K562 (cell line): ENCODE data around the gene DKC1. TPM values are rescaled to one million over a fixed set of nuclear protein-coding genes. Genes with fewer than 3 reads are reported as not detected.

ENCODE experiments used
- CCNT2 ChIP-seq: IDR thresholded peaks from 2 replicates; pipeline ENCODE4 v1.6.1; 2011; ENCODE audit warnings: borderline replicate concordance, low read depth, mild to moderate bottlenecking, moderate library complexity, mixed read lengths, low read length; ENCODE audit not compliant: insufficient read length; ENCODE audit errors: extremely low read depth
- CEBPB ChIP-seq: fragments of 450-650 bp; IDR thresholded peaks from 2 replicates; pipeline ENCODE4 v1.6.1; 2016; ENCODE audit warnings: missing genetic modification characterization, missing compliant biosample characterization
- DDX20 ChIP-seq: fragments of 450-650 bp; IDR thresholded peaks from 2 replicates; pipeline ENCODE4 v1.6.1; 2016; ENCODE audit warnings: missing genetic modification characterization, low read depth, mild to moderate bottlenecking, missing compliant biosample characterization, moderate library complexity
- PHF8 ChIP-seq: fragments of 200-600 bp; sonication (generic); IDR thresholded peaks from 2 replicates; pipeline ENCODE4 v1.6.1; 2012; ENCODE audit warnings: mixed run types, mild to moderate bottlenecking, inconsistent platforms, low read length, moderate library complexity, borderline replicate concordance
- POLR2G ChIP-seq: fragments of 200-400 bp; formaldehyde crosslinking; IDR thresholded peaks from 2 replicates; pipeline ENCODE4 v1.6.1; 2017; ENCODE audit warnings: low read depth, mild to moderate bottlenecking, antibody characterized with exemption, low read length, moderate library complexity
- RBM25 ChIP-seq: fragments of 200-400 bp; formaldehyde crosslinking; IDR thresholded peaks from 2 replicates; pipeline ENCODE4 v1.6.1; 2018; ENCODE audit warnings: low read length, low read depth, moderate library complexity; ENCODE audit not compliant: severe bottlenecking
- RFX7 ChIP-seq: fragments of 250-450 bp; sonication (Bioruptor Pico); IDR thresholded peaks from 2 replicates; pipeline ENCODE4 v1.5.1; 2021; ENCODE audit warnings: mild to moderate bottlenecking
- XRCC5 ChIP-seq: fragments of 200-400 bp; formaldehyde crosslinking; IDR thresholded peaks from 2 replicates; pipeline ENCODE4 v1.6.1; 2017; ENCODE audit warnings: low read depth, mild to moderate bottlenecking, low read length
- ZNF347 ChIP-seq: fragments of 450-650 bp; formaldehyde crosslinking; IDR thresholded peaks from 2 replicates; pipeline ENCODE4 v1.4.0; 2020; ENCODE audit warnings: low read depth, mild to moderate bottlenecking, moderate library complexity
- polyA plus RNA-seq, 8 experiments: library from polyadenylated mRNA; depleted of rRNA in 4 of 8; stranded (reverse) in 5 of 8; unstranded in 3 of 8; fragments of >200 nt; fragmentation: Nextera tagmentation in 2 of 8; fragmentation: Illumina TruSeq in 1 of 8; extraction: Ambion mirVana in 2 of 8; extraction: Trizol in 1 of 8; gene quantifications; 2 replicates each; pipeline versions ENCODE4 v1.2.1 to v1.2.3, GENCODE V29; 2011 to 2014; ENCODE audit warnings: inconsistent platforms in 1 of 8, missing spikeins in 1 of 8
- total RNA-seq, 7 experiments: library from RNA; depleted of rRNA in 6 of 7; stranded (reverse); fragments of >200 nt in 6 of 7; fragmentation: Illumina TruSeq in 2 of 7; extraction: Trizol in 2 of 7; gene quantifications; 2 replicates each; pipeline versions ENCODE4 v1.2.1 to v1.2.3, GENCODE V29; 2011 to 2021; ENCODE audit warnings: low replicate concordance in 1 of 7
- TF ChIP-seq, protein P1 (sequence below): fragments of 450-650 bp; IDR thresholded peaks from 2 replicates; pipeline ENCODE4 v1.6.1; 2014; ENCODE audit warnings: low read depth, mild to moderate bottlenecking, moderate library complexity, borderline replicate concordance
- TF ChIP-seq, protein P2 (sequence below): fragments of 450-650 bp; IDR thresholded peaks from 2 replicates; pipeline ENCODE4 v1.6.1; 2016; ENCODE audit warnings: low read depth
- TF ChIP-seq, protein P3 (sequence below): fragments of 250-450 bp; sonication (Bioruptor Pico); IDR thresholded peaks from 2 replicates; pipeline ENCODE4 v1.8.0; 2021; ENCODE audit warnings: borderline replicate concordance, mild to moderate bottlenecking, moderate library complexity; ENCODE audit not compliant: poor library complexity, severe bottlenecking
- TF ChIP-seq, protein P4 (sequence below): sonication (generic); formaldehyde crosslinking; IDR thresholded peaks from 2 replicates; pipeline ENCODE4 v1.8.1; 2022; ENCODE audit warnings: missing genetic modification reagents

DKC1 gene
- total and polyA plus RNA-seq, 9 of the 15 experiments (the other 6 are each of a cell fraction or from before 2014, with no cell fraction given): 205 to 313 (median 219) TPM

DNA sequence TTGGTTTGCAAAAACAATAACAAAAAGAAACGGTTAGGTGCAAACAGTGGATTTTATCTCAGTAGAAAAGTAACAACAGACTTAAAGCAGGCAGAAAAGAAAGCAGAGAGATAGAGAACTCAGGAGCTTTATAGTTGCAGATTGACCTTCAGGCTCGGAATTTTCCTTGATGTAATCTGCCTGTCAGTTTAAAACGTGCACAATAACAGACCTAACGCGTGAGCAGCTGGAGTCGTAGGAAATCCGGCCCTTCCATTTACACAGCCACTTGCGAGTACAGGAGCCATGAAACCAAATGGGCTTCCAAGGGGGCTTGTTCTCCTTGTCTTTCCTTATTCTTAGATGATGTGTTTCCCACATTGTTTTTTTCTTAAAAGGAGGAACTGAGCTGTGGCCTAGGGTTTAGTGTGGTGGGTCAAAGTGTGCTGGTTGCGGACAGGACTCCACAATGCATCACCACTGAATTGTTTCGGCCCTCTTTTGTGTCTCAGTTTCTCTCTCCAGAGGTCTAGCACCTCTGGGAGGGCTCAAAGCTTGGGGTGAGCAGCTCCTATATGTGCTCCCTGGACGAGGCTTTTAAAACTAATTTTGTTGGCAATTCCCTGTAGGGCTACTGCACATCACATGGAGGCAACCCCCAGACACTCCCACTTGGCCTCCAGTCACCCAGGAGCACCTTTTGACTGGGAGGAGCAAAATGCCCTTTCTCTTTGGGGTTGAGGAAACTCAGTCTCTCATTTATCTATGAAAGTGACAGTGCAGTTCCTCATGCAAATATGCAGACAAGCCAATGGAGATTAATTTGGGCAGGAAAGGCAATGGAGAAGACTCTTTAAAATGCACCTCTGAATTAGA lies 56.5 kb downstream of the DKC1 start (continued):
- TF ChIP-seq, protein P1, sequence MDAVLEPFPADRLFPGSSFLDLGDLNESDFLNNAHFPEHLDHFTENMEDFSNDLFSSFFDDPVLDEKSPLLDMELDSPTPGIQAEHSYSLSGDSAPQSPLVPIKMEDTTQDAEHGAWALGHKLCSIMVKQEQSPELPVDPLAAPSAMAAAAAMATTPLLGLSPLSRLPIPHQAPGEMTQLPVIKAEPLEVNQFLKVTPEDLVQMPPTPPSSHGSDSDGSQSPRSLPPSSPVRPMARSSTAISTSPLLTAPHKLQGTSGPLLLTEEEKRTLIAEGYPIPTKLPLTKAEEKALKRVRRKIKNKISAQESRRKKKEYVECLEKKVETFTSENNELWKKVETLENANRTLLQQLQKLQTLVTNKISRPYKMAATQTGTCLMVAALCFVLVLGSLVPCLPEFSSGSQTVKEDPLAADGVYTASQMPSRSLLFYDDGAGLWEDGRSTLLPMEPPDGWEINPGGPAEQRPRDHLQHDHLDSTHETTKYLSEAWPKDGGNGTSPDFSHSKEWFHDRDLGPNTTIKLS: no peak
- TF ChIP-seq XRCC5: no peak
- TF ChIP-seq POLR2G: no peak
- TF ChIP-seq PHF8: no peak; the same call in 1 of the 2 replicates
- TF ChIP-seq, protein P2, sequence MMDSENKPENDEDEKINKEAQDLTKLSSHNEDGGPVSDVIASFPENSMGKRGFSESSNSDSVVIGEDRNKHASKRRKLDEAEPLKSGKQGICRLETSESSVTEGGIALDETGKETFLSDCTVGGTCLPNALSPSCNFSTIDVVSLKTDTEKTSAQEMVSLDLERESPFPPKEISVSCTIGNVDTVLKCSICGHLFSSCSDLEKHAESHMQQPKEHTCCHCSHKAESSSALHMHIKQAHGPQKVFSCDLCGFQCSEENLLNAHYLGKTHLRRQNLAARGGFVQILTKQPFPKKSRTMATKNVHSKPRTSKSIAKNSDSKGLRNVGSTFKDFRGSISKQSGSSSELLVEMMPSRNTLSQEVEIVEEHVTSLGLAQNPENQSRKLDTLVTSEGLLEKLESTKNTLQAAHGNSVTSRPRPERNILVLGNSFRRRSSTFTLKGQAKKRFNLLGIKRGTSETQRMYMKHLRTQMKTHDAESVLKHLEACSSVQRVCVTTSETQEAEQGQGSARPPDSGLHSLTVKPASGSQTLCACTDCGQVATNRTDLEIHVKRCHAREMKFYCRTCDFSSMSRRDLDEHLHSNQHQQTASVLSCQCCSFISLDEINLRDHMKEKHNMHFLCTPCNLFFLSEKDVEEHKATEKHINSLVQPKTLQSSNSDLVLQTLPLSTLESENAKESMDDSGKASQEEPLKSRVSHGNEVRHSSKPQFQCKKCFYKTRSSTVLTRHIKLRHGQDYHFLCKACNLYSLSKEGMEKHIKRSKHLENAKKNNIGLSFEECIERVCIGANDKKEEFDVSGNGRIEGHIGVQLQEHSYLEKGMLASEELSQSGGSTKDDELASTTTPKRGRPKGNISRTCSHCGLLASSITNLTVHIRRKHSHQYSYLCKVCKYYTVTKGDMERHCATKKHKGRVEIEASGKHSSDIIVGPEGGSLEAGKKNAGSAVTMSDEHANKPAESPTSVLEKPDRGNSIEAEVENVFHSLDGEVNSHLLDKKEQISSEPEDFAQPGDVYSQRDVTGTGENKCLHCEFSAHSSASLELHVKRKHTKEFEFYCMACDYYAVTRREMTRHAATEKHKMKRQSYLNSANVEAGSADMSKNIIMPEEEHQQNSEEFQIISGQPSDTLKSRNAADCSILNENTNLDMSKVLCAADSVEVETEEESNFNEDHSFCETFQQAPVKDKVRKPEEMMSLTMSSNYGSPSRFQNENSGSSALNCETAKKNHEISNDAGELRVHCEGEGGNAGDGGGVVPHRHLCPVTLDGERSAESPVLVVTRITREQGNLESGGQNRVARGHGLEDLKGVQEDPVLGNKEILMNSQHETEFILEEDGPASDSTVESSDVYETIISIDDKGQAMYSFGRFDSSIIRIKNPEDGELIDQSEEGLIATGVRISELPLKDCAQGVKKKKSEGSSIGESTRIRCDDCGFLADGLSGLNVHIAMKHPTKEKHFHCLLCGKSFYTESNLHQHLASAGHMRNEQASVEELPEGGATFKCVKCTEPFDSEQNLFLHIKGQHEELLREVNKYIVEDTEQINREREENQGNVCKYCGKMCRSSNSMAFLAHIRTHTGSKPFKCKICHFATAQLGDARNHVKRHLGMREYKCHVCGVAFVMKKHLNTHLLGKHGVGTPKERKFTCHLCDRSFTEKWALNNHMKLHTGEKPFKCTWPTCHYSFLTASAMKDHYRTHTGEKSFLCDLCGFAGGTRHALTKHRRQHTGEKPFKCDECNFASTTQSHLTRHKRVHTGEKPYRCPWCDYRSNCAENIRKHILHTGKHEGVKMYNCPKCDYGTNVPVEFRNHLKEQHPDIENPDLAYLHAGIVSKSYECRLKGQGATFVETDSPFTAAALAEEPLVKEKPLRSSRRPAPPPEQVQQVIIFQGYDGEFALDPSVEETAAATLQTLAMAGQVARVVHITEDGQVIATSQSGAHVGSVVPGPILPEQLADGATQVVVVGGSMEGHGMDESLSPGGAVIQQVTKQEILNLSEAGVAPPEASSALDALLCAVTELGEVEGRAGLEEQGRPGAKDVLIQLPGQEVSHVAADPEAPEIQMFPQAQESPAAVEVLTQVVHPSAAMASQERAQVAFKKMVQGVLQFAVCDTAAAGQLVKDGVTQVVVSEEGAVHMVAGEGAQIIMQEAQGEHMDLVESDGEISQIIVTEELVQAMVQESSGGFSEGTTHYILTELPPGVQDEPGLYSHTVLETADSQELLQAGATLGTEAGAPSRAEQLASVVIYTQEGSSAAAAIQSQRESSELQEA: no peak
- TF ChIP-seq, protein P3, sequence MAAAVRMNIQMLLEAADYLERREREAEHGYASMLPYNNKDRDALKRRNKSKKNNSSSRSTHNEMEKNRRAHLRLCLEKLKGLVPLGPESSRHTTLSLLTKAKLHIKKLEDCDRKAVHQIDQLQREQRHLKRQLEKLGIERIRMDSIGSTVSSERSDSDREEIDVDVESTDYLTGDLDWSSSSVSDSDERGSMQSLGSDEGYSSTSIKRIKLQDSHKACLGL (CRISPR knock-in tag): no peak
- TF ChIP-seq ZNF347: no peak
- no peak for TF ChIP-seq CCNT2
- TF ChIP-seq, protein P4, sequence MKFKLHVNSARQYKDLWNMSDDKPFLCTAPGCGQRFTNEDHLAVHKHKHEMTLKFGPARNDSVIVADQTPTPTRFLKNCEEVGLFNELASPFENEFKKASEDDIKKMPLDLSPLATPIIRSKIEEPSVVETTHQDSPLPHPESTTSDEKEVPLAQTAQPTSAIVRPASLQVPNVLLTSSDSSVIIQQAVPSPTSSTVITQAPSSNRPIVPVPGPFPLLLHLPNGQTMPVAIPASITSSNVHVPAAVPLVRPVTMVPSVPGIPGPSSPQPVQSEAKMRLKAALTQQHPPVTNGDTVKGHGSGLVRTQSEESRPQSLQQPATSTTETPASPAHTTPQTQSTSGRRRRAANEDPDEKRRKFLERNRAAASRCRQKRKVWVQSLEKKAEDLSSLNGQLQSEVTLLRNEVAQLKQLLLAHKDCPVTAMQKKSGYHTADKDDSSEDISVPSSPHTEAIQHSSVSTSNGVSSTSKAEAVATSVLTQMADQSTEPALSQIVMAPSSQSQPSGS (CRISPR knock-in tag): no peak
- TF ChIP-seq DDX20 (tag): 0 out of 2 replicates have a peak, but pooled peaks have one; percentile 38
- TF ChIP-seq RFX7 (CRISPR knock-in tag): no peak
- TF ChIP-seq RBM25: no peak
- TF ChIP-seq CEBPB (tag): no peak
